CD1c-positive myeloid dendritic cell (primary cell): ENCODE data around the gene CCDC89.
A peak's percentile ranks its signal among the peaks of the same experiment; 100 is the strongest.

ENCODE experiments used
- DNase-seq: peaks from one replicate; pipeline ENCODE4 v3.0.0-alpha.2; 2016; ENCODE audit errors: extremely low spot score

The CCDC89 gene

GRCh38 chr11:85652786-85653447 lies 33.1 kb downstream of the CCDC89 start:
- DNase-seq: peak; percentile 12

- no peak for DNase-seq
Observed at GRCh38 chr11:85651118-85651517, 34.9 kb downstream of the CCDC89 start.

- DNase-seq: peak; percentile 94
Observed at GRCh38 chr11:85647604-85648299, 38.2 kb downstream of the CCDC89 start, which contains the start of gene TMEM126A. Gene TMEM126A, plus strand, starts transcription at chr11:85647967. Its CDS starts 2,289 bp downstream, at chr11:85650256.

GRCh38 chr11:85647078-85647477 lies 38.9 kb downstream of the CCDC89 start:
- DNase-seq: no peak

- DNase-seq: no peak
Observed at GRCh38 chr11:85643191-85643614, 42.8 kb downstream of the CCDC89 start.

GRCh38 chr11:85634747-85635146 lies 51.2 kb downstream of the CCDC89 start:
- DNase-seq: no peak
